NCI-H1694 treated with DMSO at 0.1 percent for 48 hours (cell line): ENCODE measurements around the gene MAN1B1.

ENCODE experiments used
- DNase-seq: peaks from one replicate; lab custom pipeline; 2025; lab: John Stamatoyannopoulos, UW

Gene MAN1B1

GRCh38 chr9:137146527-137146918 lies 59.7 kb downstream of the MAN1B1 start:
- no peak for DNase-seq

- no peak for DNase-seq
Measured at GRCh38 chr9:137147091-137147792, 60.5 kb downstream of the MAN1B1 start.

GRCh38 chr9:137147793-137148160 lies 61.0 kb downstream of the MAN1B1 start:
- DNase-seq, result no peak

- DNase-seq, result no peak
Measured at GRCh38 chr9:137148242-137148641, 61.5 kb downstream of the MAN1B1 start.

- DNase-seq, result no peak
Measured at GRCh38 chr9:137148661-137149060, 61.9 kb downstream of the MAN1B1 start.

- DNase-seq, result no peak
Measured at GRCh38 chr9:137149363-137149762, 62.6 kb downstream of the MAN1B1 start.

- no peak for DNase-seq
Measured at GRCh38 chr9:137149942-137150616, 63.3 kb downstream of the MAN1B1 start.

GRCh38 chr9:137150617-137151457 lies 64.1 kb downstream of the MAN1B1 start:
- no peak for DNase-seq

GRCh38 chr9:137152844-137153405 lies 66.1 kb downstream of the MAN1B1 start:
- no peak for DNase-seq

GRCh38 chr9:137156567-137157375 lies 70.0 kb downstream of the MAN1B1 start:
- no peak for DNase-seq

GRCh38 chr9:137157618-137158415 lies 71.0 kb downstream of the MAN1B1 start:
- no peak for DNase-seq

- no peak for DNase-seq
Measured at GRCh38 chr9:137158625-137159024, 71.8 kb downstream of the MAN1B1 start.
